Measurements from ENCODE around the gene TFDP2. TPM values are rescaled to one million over a fixed set of nuclear protein-coding genes. Genes with fewer than 3 reads are reported as not detected.
"Not testable (repeated sequence)": the region's sequence is repeated elsewhere in the genome, so short reads cannot be mapped to it uniquely, and the experiment has no call there.

Gene TFDP2
- total RNA-seq, 1 donor from 2014 or later, result 57.3 TPM

DNA sequence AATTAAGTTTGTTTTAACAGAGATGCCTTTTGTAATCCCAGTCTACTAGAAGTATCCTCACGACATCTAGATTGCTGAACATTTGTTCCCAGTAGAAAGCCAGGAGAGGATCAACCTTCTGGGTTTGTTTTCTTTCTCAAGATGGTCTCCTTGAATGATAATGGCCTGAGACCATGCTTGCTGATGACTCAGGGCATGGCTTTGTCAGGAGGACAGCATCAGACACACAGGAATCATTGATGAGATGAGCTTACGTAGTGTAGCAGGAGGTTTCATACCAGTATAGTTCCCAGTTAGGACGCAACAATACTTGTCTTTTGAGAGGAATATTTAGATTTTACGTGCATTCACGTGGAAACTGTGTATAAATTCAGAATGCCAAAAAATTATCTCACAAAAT lies 234.3 kb downstream of the TFDP2 start:
- no peak for ATAC-seq (ENCODE audit: poor library complexity)
- intact Hi-C loops (cut with DNase I), result loop anchor here (10.0 kb wide), 1 partner anchor 330 kb away; no protein-coding TSS in a partner anchor

DNA sequence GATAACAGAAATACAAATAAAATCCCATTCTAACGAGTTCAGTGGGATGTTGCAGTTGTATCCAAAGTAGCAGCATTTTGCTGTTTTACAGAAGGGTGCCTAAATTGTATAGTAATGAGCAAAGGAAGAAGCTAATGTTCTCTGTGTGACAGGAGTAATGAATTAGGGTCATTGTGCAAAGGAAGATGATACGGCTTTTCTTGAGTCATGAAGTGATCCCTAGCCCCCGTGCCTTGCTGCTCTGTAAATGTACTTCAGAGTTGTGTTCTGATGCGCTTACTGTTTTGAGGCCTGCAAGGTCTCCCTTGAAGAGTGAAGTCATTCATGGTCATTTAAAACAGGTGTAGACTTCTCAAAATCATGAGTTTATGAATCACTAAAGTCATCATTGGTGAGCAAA lies 235.0 kb downstream of the TFDP2 start:
- no peak for ATAC-seq (ENCODE audit: poor library complexity)
- intact Hi-C loops (cut with DNase I), result loop anchor here (10.0 kb wide), 1 partner anchor 330 kb away; no protein-coding TSS in a partner anchor

More for the DNA sequence above, 234.3 kb downstream of the TFDP2 start:
- DNase-seq, result no peak

GRCh38 chr3:141913150-141913811 lies 236.1 kb downstream of the TFDP2 start:
- peak; percentile 65 for ATAC-seq (ENCODE audit: poor library complexity)
- no peak for DNase-seq
- intact Hi-C loops (cut with DNase I), result loop anchor here (2.0 to 10.0 kb wide), 2 partner anchors 174 to 328 kb away; partner anchors contain the start of gene RNF7

More for the DNA sequence above, 235.0 kb downstream of the TFDP2 start:
- DNase-seq, result no peak

GRCh38 chr3:141909986-141910385 lies 239.4 kb downstream of the TFDP2 start:
- intact Hi-C loops (cut with DNase I), result loop anchor here (10.0 kb wide), 1 partner anchor 325 kb away; no protein-coding TSS in a partner anchor
- not testable (repeated sequence) for ATAC-seq (ENCODE audit: poor library complexity); DNase-seq

- DNase-seq (no peak), ATAC-seq (ENCODE audit: poor library complexity) (no peak)
- intact Hi-C loops (cut with DNase I), result no loop called here
Measured at GRCh38 chr3:141909408-141909807, 239.9 kb downstream of the TFDP2 start.

GRCh38 chr3:141905129-141905528 lies 244.2 kb downstream of the TFDP2 start:
- intact Hi-C loops (cut with DNase I), result no loop called here
- no peak for ATAC-seq (ENCODE audit: poor library complexity)
- DNase-seq, result no peak

- ATAC-seq (ENCODE audit: poor library complexity), result no peak
- intact Hi-C loops (cut with DNase I), result no loop called here
Measured at GRCh38 chr3:141904203-141904602, 245.1 kb downstream of the TFDP2 start.

GRCh38 chr3:141901914-141902313 lies 247.4 kb downstream of the TFDP2 start:
- ATAC-seq (ENCODE audit: poor library complexity) (no peak), DNase-seq (no peak)
- intact Hi-C loops (cut with DNase I), result no loop called here

More at GRCh38 chr3:141904203-141904602, 245.1 kb downstream of the TFDP2 start:
- no peak for DNase-seq

DNA sequence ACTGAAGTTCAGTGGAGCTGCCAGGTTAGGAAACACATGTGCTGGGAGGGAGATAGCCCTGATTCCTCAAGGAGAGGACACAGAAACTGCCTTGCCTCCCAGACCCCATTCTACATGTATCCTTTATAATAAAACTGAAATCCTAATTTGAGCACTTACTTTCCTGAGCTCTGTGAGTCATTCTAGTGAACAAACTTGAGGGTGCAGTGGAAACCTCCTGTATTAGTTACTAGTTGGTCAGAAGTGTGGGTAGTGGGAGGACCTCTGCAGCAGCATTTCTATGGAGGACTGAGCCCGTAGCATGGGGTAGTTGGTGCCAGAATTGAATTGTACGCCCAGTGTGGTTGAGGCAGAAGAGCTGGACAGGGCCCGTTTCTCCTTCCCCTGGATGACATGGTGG lies 249.0 kb downstream of the TFDP2 start:
- intact Hi-C loops (cut with DNase I), result no loop called here
- ATAC-seq (ENCODE audit: poor library complexity), result no peak

DNA sequence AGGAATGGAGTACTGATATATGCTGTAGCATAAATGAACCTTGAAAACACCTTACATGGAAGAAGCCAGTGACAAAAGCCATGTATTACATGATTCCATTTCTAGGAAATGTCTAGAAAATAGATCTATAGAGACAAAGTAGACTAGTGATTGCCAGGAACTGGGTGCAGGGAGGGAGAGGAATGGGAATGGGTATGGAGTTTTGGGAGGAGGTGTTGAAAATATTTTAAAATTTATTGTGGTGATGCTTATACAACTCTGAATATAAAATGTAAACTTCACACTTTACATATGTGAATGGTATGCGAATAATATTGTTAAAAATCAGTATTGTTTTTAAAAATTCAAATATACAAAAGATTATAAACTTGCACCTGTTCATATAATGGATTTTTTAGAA lies 250.4 kb downstream of the TFDP2 start:
- DNase-seq (no peak), ATAC-seq (ENCODE audit: poor library complexity) (no peak)
- intact Hi-C loops (cut with DNase I), result no loop called here

More for the DNA sequence above, 249.0 kb downstream of the TFDP2 start:
- DNase-seq, result no peak

DNA sequence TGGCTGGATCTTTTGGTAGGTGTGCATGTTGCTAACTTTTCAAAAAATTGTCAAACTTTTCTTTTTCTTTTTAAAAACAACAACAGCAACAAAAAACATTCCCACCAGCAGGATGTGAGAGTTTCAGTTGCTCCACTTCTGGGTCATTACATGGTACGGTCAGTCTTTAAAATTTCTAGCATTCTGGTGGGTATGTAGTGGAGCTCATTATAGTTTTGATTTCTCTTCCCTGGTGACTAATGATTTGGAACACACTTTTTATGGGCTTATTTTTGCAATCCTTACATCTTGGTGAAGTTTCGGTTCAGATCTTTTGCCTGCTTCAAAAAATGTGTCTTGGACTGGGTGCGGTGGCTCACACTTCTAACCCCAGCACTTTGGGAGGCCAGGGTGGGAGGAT lies 253.6 kb downstream of the TFDP2 start:
- intact Hi-C loops (cut with DNase I), result no loop called here
- no peak for DNase-seq
- no peak for ATAC-seq (ENCODE audit: poor library complexity)

- DNase-seq (no peak), ATAC-seq (ENCODE audit: poor library complexity) (no peak)
- intact Hi-C loops (cut with DNase I), result no loop called here
Measured at GRCh38 chr3:141894524-141895176, 254.7 kb downstream of the TFDP2 start.

Other genes starting within 250 kb of the TFDP2 start
- 9.7 TPM for gene GK5, start 76.0 kb upstream of the TFDP2 start, total RNA-seq

Measured in Right ventricle myocardium superior (tissue), 1 donor.